A673 (cell line): ENCODE results near the gene TEAD1. TPM values are rescaled to one million over a fixed set of nuclear protein-coding genes. Genes with fewer than 3 reads are reported as not detected.

ENCODE experiments used
- BruUV-seq: library from RNA; stranded (reverse); fragments of 400-500 nt; replicated peaks from 2 replicates; lab custom pipeline; 2021; lab: Mats Ljungman, UMichigan
- CTCF ChIA-PET: fragments of 300-600 bp; sonication (Branson Sonifier 250); formaldehyde crosslinking; loops from one replicate; lab custom pipeline; 2022; ENCODE audit warnings: antibody characterized with exemption; lab: Charles Lee
- POLR2A ChIA-PET: fragments of 300-600 bp; sonication (Branson Sonifier 250); formaldehyde crosslinking; loops from one replicate; lab custom pipeline; 2022; ENCODE audit warnings: antibody characterized with exemption; ENCODE audit not compliant: low non-redundant PET; lab: Charles Lee
- DNase-seq: peaks from one replicate; pipeline ENCODE4 v3.0.0-alpha.2; 2015; ENCODE audit warnings: low spot score
- H3K27ac ChIP-seq: fragments of 200-600 bp; sonication (generic); 2 replicates; pipeline ENCODE4 v1.5.1; 2016; ENCODE audit warnings: mixed run types, low read depth, mild to moderate bottlenecking, mixed read lengths, antibody characterized with exemption, low read length; ENCODE audit not compliant: poor library complexity, severe bottlenecking
- H3K27me3 ChIP-seq: fragments of 200-600 bp; sonication (generic); replicated peaks from 2 replicates; pipeline ENCODE4 v1.6.1; 2017; ENCODE audit warnings: mixed run types, low read depth, mild to moderate bottlenecking, mixed read lengths, antibody characterized with exemption, low read length; ENCODE audit not compliant: insufficient read depth, poor library complexity
- H3K36me3 ChIP-seq: fragments of 200-600 bp; sonication (generic); 2 replicates; pipeline ENCODE4 v1.6.1; 2016; ENCODE audit warnings: mixed run types, mild to moderate bottlenecking, mixed read lengths, antibody characterized with exemption, low read length; ENCODE audit not compliant: insufficient read depth, poor library complexity, severe bottlenecking
- H3K4me1 ChIP-seq: fragments of 200-600 bp; sonication (generic); 2 replicates; pipeline ENCODE4 v1.6.1; 2017; ENCODE audit warnings: mixed run types, mild to moderate bottlenecking, mixed read lengths, antibody characterized with exemption, low read length; ENCODE audit not compliant: insufficient read depth, poor library complexity, severe bottlenecking
- H3K4me3 ChIP-seq: fragments of 200-600 bp; sonication (generic); 2 replicates; pipeline ENCODE4 v1.5.1; 2016; ENCODE audit warnings: low read depth, mixed run types, mild to moderate bottlenecking, mixed read lengths, low read length; ENCODE audit not compliant: poor library complexity, severe bottlenecking
- H3K9me3 ChIP-seq: fragments of 200-600 bp; sonication (generic); 2 replicates; pipeline ENCODE4 v1.6.1; 2016; ENCODE audit warnings: mixed run types, low read depth, mild to moderate bottlenecking, mixed read lengths, antibody characterized with exemption, low read length; ENCODE audit not compliant: poor library complexity, severe bottlenecking
- EZH2 ChIP-seq: fragments of 200-600 bp; sonication (generic); IDR thresholded peaks from 2 replicates; pipeline ENCODE4 v1.6.1; 2017; ENCODE audit warnings: borderline replicate concordance, low read depth, mild to moderate bottlenecking, mixed read lengths, antibody characterized with exemption, low read length; ENCODE audit not compliant: poor library complexity, severe bottlenecking
- intact Hi-C: fragments of 100-400 bp; cut with micrococcal nuclease; formaldehyde crosslinking; loops from one replicate; pipeline ENCODE4 v1.10.0; 2022; ENCODE audit not compliant: unreplicated experiment
- total RNA-seq: library from RNA; stranded (reverse); gene quantifications from 2 replicates; pipeline ENCODE4 v1.2.3, GENCODE V29; 2021
- TF ChIP-seq, protein P1 (sequence below): fragments of 300-800, 200-600 bp; sonication (generic); conservative IDR thresholded peaks from 2 replicates; pipeline ENCODE4 v1.5.1; 2017; ENCODE audit warnings: low read depth, mild to moderate bottlenecking, antibody characterized with exemption, low read length, moderate library complexity, mixed read lengths

Gene TEAD1
- total RNA-seq, 1 experiment from 2014 or later = 81.8 TPM

- TF ChIP-seq, protein P1, sequence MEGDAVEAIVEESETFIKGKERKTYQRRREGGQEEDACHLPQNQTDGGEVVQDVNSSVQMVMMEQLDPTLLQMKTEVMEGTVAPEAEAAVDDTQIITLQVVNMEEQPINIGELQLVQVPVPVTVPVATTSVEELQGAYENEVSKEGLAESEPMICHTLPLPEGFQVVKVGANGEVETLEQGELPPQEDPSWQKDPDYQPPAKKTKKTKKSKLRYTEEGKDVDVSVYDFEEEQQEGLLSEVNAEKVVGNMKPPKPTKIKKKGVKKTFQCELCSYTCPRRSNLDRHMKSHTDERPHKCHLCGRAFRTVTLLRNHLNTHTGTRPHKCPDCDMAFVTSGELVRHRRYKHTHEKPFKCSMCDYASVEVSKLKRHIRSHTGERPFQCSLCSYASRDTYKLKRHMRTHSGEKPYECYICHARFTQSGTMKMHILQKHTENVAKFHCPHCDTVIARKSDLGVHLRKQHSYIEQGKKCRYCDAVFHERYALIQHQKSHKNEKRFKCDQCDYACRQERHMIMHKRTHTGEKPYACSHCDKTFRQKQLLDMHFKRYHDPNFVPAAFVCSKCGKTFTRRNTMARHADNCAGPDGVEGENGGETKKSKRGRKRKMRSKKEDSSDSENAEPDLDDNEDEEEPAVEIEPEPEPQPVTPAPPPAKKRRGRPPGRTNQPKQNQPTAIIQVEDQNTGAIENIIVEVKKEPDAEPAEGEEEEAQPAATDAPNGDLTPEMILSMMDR = no peak
- TF ChIP-seq EZH2 = no peak
These were observed 37.3 kb downstream of the TEAD1 start for GRCh38 chr11:12711496-12711895.

GRCh38 chr11:12712132-12712531 is 37.9 kb downstream of the TEAD1 start:
- POLR2A ChIA-PET = no interaction called here
- Histone ChIP-seq H3K36me3 (no peaks in the 10 kb centered on the region), H3K27me3 (no peaks in the 10 kb centered on the region), H3K27ac (no peak overlapping the region), H3K4me1 (peaks cover 13% of the 10 kb centered on the region), H3K4me3 (no peak overlapping the region), H3K9me3 (no peaks in the 10 kb centered on the region)
- TF ChIP-seq, protein P1 = no peak
- TF ChIP-seq EZH2 = no peak
- DNase-seq = no peak
- CTCF ChIA-PET = no interaction called here
- BruUV-seq = no TSS peak
- intact Hi-C loops = no loop called here

More at GRCh38 chr11:12711496-12711895, 37.3 kb downstream of the TEAD1 start:
- POLR2A ChIA-PET = no interaction called here
- Histone ChIP-seq H3K9me3 (no peaks in the 10 kb centered on the region), H3K36me3 (no peaks in the 10 kb centered on the region), H3K4me3 (no peak overlapping the region), H3K27ac (no peak overlapping the region), H3K4me1 (peaks cover 19% of the 10 kb centered on the region), H3K27me3 (no peaks in the 10 kb centered on the region)
- no TSS peak for BruUV-seq
- DNase-seq = no peak
- CTCF ChIA-PET = no interaction called here
- intact Hi-C loops = no loop called here

- no peak overlapping the region for H3K4me3 ChIP-seq
- TF ChIP-seq, protein P1 = no peak
- TF ChIP-seq EZH2 = no peak
- CTCF ChIA-PET = no interaction called here
- H3K27me3 ChIP-seq = no peaks in the 10 kb centered on the region
- H3K27ac ChIP-seq = no peak overlapping the region
- intact Hi-C loops = no loop called here
- peaks cover 12% of the 10 kb centered on the region for H3K4me1 ChIP-seq
- no peaks in the 10 kb centered on the region for H3K36me3 ChIP-seq
- no peaks in the 10 kb centered on the region for H3K9me3 ChIP-seq
- no peak for DNase-seq
- no TSS peak for BruUV-seq
- POLR2A ChIA-PET = no interaction called here
These were observed 40.9 kb downstream of the TEAD1 start for GRCh38 chr11:12715131-12715530.
